Stimulated activated CD4-positive, alpha-beta T cell treated with anti-CD3 and anti-CD28 coated beads, Interleukin-2, amount 100 ng/mL, for 48 hours (primary cell): ENCODE data around the gene CFAP251.
A peak's percentile ranks its signal among the peaks of the same experiment; 100 is the strongest.
"Not testable (repeated sequence)": the region's sequence is repeated elsewhere in the genome, so short reads cannot be mapped to it uniquely, and the experiment has no call there.

Experiments
- DNase-seq, 2 donors: peaks; one replicate each; pipeline ENCODE4 v3.0.0-alpha.2; 2020

Gene CFAP251

GRCh38 chr12:121917950-121918678 is at the start of gene CFAP251:
CFAP251 (plus strand) TSS chr12:121918592; CDS start chr12:121921306, 2,714 bp downstream.
- DNase-seq: peak; percentile 92 to 96

GRCh38 chr12:121869229-121869628 is 49.2 kb upstream of the CFAP251 start:
- DNase-seq: not testable (repeated sequence)

GRCh38 chr12:121871467-121871866 is 46.9 kb upstream of the CFAP251 start:
- no peak for DNase-seq

GRCh38 chr12:121872546-121873215 is 45.7 kb upstream of the CFAP251 start:
- no peak for DNase-seq

GRCh38 chr12:121873216-121873569 is 45.2 kb upstream of the CFAP251 start:
- DNase-seq: no peak

GRCh38 chr12:121874071-121874470 is 44.3 kb upstream of the CFAP251 start:
- DNase-seq: no peak

- no peak for DNase-seq
Observed at GRCh38 chr12:121875582-121875981, 42.8 kb upstream of the CFAP251 start.

GRCh38 chr12:121876080-121876447 is 42.3 kb upstream of the CFAP251 start:
- DNase-seq: not testable (repeated sequence)

GRCh38 chr12:121883315-121883660 is 35.1 kb upstream of the CFAP251 start:
- no peak for DNase-seq

GRCh38 chr12:121885129-121885528 is 33.3 kb upstream of the CFAP251 start:
- not testable (repeated sequence) for DNase-seq

- DNase-seq: no peak
Observed at GRCh38 chr12:121888083-121888477, 30.3 kb upstream of the CFAP251 start.

GRCh38 chr12:121888478-121889273 is 29.7 kb upstream of the CFAP251 start, which contains the start of gene PSMD9:
PSMD9 (plus strand) TSS chr12:121888790; CDS start chr12:121888857, 67 bp downstream.
- peak; percentile 99 for DNase-seq

GRCh38 chr12:121889274-121889624 is 29.1 kb upstream of the CFAP251 start:
- DNase-seq: no peak

GRCh38 chr12:121889661-121890060 is 28.7 kb upstream of the CFAP251 start:
- DNase-seq: not testable (repeated sequence)

- no peak for DNase-seq
Observed at GRCh38 chr12:121892673-121893561, 25.5 kb upstream of the CFAP251 start.

GRCh38 chr12:121893961-121894460 is 24.4 kb upstream of the CFAP251 start:
- no peak for DNase-seq

GRCh38 chr12:121894633-121895032 is 23.8 kb upstream of the CFAP251 start:
- no peak for DNase-seq

GRCh38 chr12:121898287-121898686 is 20.1 kb upstream of the CFAP251 start:
- no peak for DNase-seq

GRCh38 chr12:121899590-121899989 is 18.8 kb upstream of the CFAP251 start:
- no peak for DNase-seq

- DNase-seq: no peak
Observed at GRCh38 chr12:121903202-121903601, 15.2 kb upstream of the CFAP251 start.

- no peak for DNase-seq
Observed at GRCh38 chr12:121905746-121906145, 12.6 kb upstream of the CFAP251 start.

- no peak for DNase-seq
Observed at GRCh38 chr12:121908702-121909101, 9.7 kb upstream of the CFAP251 start.
